Measurements from ENCODE around the gene PPM1K.

The PPM1K gene

DNA sequence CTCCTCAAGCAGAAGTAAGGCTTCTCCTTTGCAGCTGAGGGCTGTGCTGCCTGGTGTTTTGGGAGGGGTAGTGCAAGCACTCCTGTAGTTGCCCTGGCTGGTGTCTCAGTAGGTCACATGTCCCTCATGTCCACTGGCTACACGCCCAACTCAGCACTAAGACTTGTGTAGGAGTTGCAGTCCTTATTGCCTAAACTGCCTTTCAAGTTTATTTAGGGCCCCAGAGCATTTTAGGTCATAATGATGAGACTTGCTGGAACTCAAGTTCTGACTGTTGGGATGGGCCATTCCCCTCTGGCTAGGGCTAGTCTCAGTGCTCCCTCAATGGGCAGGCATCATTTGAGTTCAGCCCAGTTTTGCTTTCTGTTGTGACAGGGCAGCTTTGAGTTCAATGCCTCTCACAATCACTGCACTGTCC lies 44.1 kb downstream of the PPM1K start:
- Histone ChIP-seq H3K27ac (no peak overlapping the region), H3K27me3 (peaks cover 0 to 10% of the 10 kb centered on the region in 2 donors), H3K36me3 (no peaks in the 10 kb centered on the region), H3K4me3 (no peak overlapping the region), H3K9me3 (no peaks in the 10 kb centered on the region), H3K4me1 (no peaks in the 10 kb centered on the region)
- intact Hi-C loops (cut with DNase I; ENCODE audit: low total_unique reads) = no loop called here
- TF ChIP-seq, protein P1, sequence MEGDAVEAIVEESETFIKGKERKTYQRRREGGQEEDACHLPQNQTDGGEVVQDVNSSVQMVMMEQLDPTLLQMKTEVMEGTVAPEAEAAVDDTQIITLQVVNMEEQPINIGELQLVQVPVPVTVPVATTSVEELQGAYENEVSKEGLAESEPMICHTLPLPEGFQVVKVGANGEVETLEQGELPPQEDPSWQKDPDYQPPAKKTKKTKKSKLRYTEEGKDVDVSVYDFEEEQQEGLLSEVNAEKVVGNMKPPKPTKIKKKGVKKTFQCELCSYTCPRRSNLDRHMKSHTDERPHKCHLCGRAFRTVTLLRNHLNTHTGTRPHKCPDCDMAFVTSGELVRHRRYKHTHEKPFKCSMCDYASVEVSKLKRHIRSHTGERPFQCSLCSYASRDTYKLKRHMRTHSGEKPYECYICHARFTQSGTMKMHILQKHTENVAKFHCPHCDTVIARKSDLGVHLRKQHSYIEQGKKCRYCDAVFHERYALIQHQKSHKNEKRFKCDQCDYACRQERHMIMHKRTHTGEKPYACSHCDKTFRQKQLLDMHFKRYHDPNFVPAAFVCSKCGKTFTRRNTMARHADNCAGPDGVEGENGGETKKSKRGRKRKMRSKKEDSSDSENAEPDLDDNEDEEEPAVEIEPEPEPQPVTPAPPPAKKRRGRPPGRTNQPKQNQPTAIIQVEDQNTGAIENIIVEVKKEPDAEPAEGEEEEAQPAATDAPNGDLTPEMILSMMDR (IDR thresholded peaks at IDR 0.05) = no peak
- peak; percentile 73 to 75 for DNase-seq

DNA sequence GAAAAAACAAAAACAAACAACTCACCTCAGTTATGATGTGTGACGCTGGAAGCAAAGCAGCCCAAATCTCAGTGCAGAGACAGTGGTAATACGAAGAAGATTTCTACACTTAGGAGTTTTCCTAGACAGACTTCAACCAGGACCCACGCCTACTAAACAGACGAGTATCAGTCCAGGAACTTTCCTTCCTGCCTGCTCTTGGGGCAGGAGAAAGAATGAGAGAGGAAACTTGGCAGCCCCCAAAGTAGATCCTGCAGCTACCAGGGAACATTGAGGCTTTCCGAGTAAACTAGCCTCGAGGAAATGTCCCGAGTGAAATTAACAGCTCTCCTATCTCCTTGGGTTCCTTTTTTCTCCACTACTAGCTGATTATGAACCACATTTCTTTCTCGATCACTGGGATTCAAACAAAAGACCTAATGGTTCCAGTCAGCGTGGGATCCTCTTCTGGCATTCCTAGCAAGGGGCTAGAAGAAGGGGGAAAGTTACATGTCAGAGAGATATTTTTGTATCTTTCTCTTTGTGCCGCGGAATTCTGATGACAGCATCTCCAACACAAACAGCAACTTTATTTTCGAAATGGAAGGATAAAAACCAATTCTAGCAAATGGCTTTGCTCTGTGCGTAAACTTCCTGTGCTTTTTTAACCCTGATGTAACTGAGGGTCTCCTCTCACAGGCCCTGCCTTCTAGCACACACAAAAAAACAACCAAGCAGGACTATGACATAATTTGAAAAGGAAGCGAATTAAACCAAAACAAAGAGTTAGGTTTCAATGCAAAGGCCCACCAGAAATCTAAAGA lies 53.2 kb downstream of the PPM1K start:
- peak overlapping the region; percentile 72 to 77 for H3K27ac ChIP-seq
- no peak for DNase-seq
- H3K9me3 ChIP-seq = no peaks in the 10 kb centered on the region
- TF ChIP-seq, protein P1 (IDR thresholded peaks at IDR 0.05) = no peak
- no peaks in the 10 kb centered on the region for H3K27me3 ChIP-seq
- peak overlapping the region; percentile 41 to 52 for H3K4me3 ChIP-seq
- intact Hi-C loops (cut with DNase I; ENCODE audit: low total_unique reads) = loop anchor here (5.0 kb wide), 1 partner anchor 286 kb away; no protein-coding TSS in a partner anchor
- H3K4me1 ChIP-seq = peaks cover 0 to 8% (median 3%) of the 10 kb centered on the region in 4 donors
- H3K36me3 ChIP-seq = no peaks in the 10 kb centered on the region

DNA sequence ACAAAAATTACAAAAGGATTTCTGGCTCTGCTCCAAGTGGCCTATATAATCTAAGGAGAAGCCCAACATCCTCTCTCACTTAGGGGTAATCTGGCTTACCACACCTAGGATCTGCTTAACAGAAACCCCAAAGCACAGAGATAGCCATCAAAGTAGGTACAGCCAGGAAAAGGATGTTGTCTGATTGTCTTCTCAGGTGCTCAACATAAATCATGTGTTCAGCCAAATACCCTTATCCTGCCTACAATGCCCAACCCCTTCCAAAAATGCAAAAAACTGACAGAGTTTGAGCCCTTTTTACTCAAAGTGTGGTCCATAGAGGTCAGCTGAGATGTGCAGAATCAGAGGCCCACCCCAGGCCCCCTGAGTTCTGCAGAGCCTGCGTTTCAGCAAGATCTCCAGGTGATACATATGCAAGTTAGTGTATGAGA lies 53.9 kb downstream of the PPM1K start:
- H3K36me3 ChIP-seq = no peaks in the 10 kb centered on the region
- intact Hi-C loops (cut with DNase I; ENCODE audit: low total_unique reads) = loop anchor here (5.0 kb wide), 1 partner anchor 287 kb away; no protein-coding TSS in a partner anchor
- no peak for DNase-seq
- peaks cover 0 to 8% (median 3%) of the 10 kb centered on the region in 4 donors for H3K4me1 ChIP-seq
- peak overlapping the region; percentile 72 to 77 for H3K27ac ChIP-seq
- no peaks in the 10 kb centered on the region for H3K9me3 ChIP-seq
- H3K27me3 ChIP-seq = no peaks in the 10 kb centered on the region
- TF ChIP-seq, protein P1 (IDR thresholded peaks at IDR 0.05) = no peak
- H3K4me3 ChIP-seq = peak overlapping the region; percentile 41 to 52

DNA sequence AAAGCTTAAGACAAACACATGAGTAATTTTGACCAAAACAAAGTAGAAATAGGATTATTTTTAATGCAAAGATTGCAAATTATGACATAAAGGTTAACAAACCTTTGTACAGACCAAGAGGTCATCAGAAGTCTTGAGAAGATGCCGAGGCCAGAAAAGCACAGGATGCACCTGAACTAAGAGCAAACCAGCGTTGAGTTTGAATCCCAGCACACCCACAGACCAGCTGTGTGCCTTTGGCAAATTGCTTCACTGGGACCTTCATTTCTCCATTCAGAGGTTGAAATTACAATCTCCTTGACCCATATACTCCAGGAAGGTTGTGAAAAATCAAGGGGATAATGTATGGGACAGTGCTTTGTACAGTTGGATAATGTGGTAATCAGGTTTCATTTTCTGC lies 56.6 kb downstream of the PPM1K start:
- DNase-seq = no peak
- H3K4me3 ChIP-seq = no peak overlapping the region
- TF ChIP-seq, protein P1 (IDR thresholded peaks at IDR 0.05) = no peak
- H3K36me3 ChIP-seq = no peaks in the 10 kb centered on the region
- no peaks in the 10 kb centered on the region for H3K27me3 ChIP-seq
- peaks cover 0 to 8% (median 3%) of the 10 kb centered on the region in 4 donors for H3K4me1 ChIP-seq
- no peak overlapping the region for H3K27ac ChIP-seq
- intact Hi-C loops (cut with DNase I; ENCODE audit: low total_unique reads) = loop anchor here (10.0 kb wide), 1 partner anchor 137 kb away; no protein-coding TSS in a partner anchor
- H3K9me3 ChIP-seq = no peaks in the 10 kb centered on the region

DNA sequence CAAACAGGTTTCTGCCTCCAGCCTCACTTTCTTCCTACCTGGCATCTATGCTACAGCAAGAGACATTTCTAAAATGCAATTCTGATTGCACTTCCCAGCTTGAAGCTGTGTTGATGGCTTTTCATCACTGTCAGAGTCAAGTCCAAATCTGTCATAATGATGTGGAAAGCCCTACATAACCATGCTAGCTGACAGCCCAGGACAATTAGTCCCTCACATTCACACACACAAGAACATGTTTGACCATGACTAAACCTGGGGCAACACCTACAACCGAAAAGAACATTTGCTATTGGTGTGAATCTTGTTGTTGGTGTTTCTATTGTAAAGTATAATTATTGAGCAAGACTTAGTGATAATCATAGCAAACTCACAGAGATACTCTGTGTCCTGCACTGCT lies 58.2 kb downstream of the PPM1K start:
- no peak for DNase-seq
- intact Hi-C loops (cut with DNase I; ENCODE audit: low total_unique reads) = loop anchor here (10.0 kb wide), 1 partner anchor 139 kb away; no protein-coding TSS in a partner anchor
- Histone ChIP-seq H3K36me3 (no peaks in the 10 kb centered on the region), H3K4me3 (no peak overlapping the region), H3K4me1 (peaks cover 0 to 8% (median 3%) of the 10 kb centered on the region in 4 donors), H3K27me3 (no peaks in the 10 kb centered on the region), H3K9me3 (no peaks in the 10 kb centered on the region), H3K27ac (no peak overlapping the region)
- TF ChIP-seq, protein P1 (IDR thresholded peaks at IDR 0.05) = no peak
